ENCODE measurements around the gene SNTB2. TPM values are rescaled to one million over a fixed set of nuclear protein-coding genes. Genes with fewer than 3 reads are reported as not detected.

Gene SNTB2
- total and polyA plus RNA-seq, 9 of the 15 experiments (the other 6 are each of a cell fraction or from before 2014, with no cell fraction given): 1.2 to 13.7 (median 5.7) TPM

GRCh38 chr16:69340095-69340644, 153.2 kb downstream of the SNTB2 start:
- POLR2A ChIA-PET: interaction anchor here (0.8 to 4.6 kb wide), 7 partner anchors 11 to 385 kb away, joined by 3 to 33 read pairs (median 4); partner anchors contain the start of genes PDF, TERF2 and TMED6
- BruUV-seq (replicated peaks): no TSS peak
- H3K36me3 ChIP-seq (ENCODE audit: control insufficient read depth, insufficient read depth, low read length): peaks cover 69% of the 10 kb centered on the region

More at GRCh38 chr16:69340095-69340644, 153.2 kb downstream of the SNTB2 start:
- Histone ChIP-seq H3K4me2 (ENCODE audit: insufficient read depth, low read length) (peak overlapping the region; percentile 100), H4K20me1 (replicated peaks; ENCODE audit: control insufficient read depth, insufficient read depth, low read length) (no peaks in the 10 kb centered on the region), H2AFZ (ENCODE audit: low read depth, low read length) (peak overlapping the region; percentile 83), H3K9me1 (ENCODE audit: control insufficient read depth, insufficient read depth, low read length) (no peaks in the 10 kb centered on the region), H3K27me3 (ENCODE audit: control insufficient read depth in 2 of 2, insufficient read depth in 2 of 2, low read length in 2 of 2) (no peaks in the 10 kb centered on the region), H3K79me2 (ENCODE audit: control insufficient read depth, insufficient read depth, low read length) (peaks cover 56% of the 10 kb centered on the region), H3K9ac (ENCODE audit: insufficient read depth in 1 of 2, low read depth in 2 of 2, low read length in 2 of 2) (peak overlapping the region; percentile 96 to 99), H3K4me3 (peak overlapping the region; percentile 94), H3K9me3 (replicated peaks; ENCODE audit: control insufficient read depth, insufficient read depth, low read depth, low read length) (no peaks in the 10 kb centered on the region), H3K27ac (ENCODE audit: extremely low read depth, low read depth, low read length) (peak overlapping the region; percentile 90), H3K4me1 (replicated peaks in 1 of 2; ENCODE audit: control insufficient read depth in 2 of 2, insufficient read depth in 2 of 2, low read length in 2 of 2) (peaks cover 13% of the 10 kb centered on the region in 2 experiments)
- CTCF ChIA-PET (ENCODE audit: low intra/inter-chr PET ratio): interaction anchor here (1.4 to 1.5 kb wide), 2 partner anchors 10 to 29 kb away, joined by 4 to 8 read pairs; partner anchors contain the start of genes PDF and VPS4A
- under 1% methylated on average over 16 of the region's 16 CpGs for WGBS (ENCODE audit: insufficient coverage, low coverage, missing lambda C conversion rate)
- intact Hi-C loops (cut with micrococcal nuclease) (no loop called here), in situ Hi-C loops (cut with MboI) (no loop called here)
- TF ChIP-seq ETV1 (tag; conservative IDR thresholded peaks at IDR 0.05; ENCODE audit: low read depth): peak; percentile 12; the same call in 1 of the 2 replicates
- no peak for TF ChIP-seq IRF9 (tag; IDR thresholded peaks at IDR 0.05)
- no peak for TF ChIP-seq TFAP4 (CRISPR knock-in tag; IDR thresholded peaks at IDR 0.05; ENCODE audit: borderline replicate concordance)
- no peak for TF ChIP-seq TEAD1 (CRISPR knock-in tag; IDR thresholded peaks at IDR 0.05)
- TF ChIP-seq TOE1 (IDR thresholded peaks at IDR 0.05; ENCODE audit: borderline replicate concordance): no peak
- 0 out of 2 replicates have a peak, but pooled peaks have one; percentile 14 for TF ChIP-seq TOE1 (CRISPR knock-in tag; IDR thresholded peaks at IDR 0.05; ENCODE audit: borderline replicate concordance, low read depth)
- no peak for TF ChIP-seq HMGN3 (IDR thresholded peaks at IDR 0.05; ENCODE audit: borderline replicate concordance, extremely low read depth, insufficient read length, low read depth, low read length)
- TF ChIP-seq SIN3A (IDR thresholded peaks at IDR 0.05; ENCODE audit: borderline replicate concordance in 2 of 2, control insufficient read depth in 1 of 2, low read depth in 2 of 2, low read length in 2 of 2): peak in 1 of 2 experiments; percentile 16; a peak in 1 of 4 replicates
- 0 out of 2 replicates have a peak, but pooled peaks have one; percentile 10 for TF ChIP-seq SP1 (CRISPR knock-in tag; IDR thresholded peaks at IDR 0.05)
- TF ChIP-seq NFYB (IDR thresholded peaks at IDR 0.05; ENCODE audit: extremely low read depth, insufficient read length): no peak
- peak; percentile 43 for TF ChIP-seq CHD1 (IDR thresholded peaks at IDR 0.05; ENCODE audit: low read length)
- TF ChIP-seq HES1 (IDR thresholded peaks at IDR 0.05; ENCODE audit: low read depth): no peak
- FAIRE-seq: peak; percentile 80
- peak in 2 of 4 experiments; percentile 17 to 22 for DNase-seq (ENCODE audit: extremely low read depth in 1 of 4, low spot score in 3 of 4)
- peak; percentile 17 for ATAC-seq

All from K562 (cell line).